ENCODE data around the gene SLC10A1.

Gene SLC10A1

DNA sequence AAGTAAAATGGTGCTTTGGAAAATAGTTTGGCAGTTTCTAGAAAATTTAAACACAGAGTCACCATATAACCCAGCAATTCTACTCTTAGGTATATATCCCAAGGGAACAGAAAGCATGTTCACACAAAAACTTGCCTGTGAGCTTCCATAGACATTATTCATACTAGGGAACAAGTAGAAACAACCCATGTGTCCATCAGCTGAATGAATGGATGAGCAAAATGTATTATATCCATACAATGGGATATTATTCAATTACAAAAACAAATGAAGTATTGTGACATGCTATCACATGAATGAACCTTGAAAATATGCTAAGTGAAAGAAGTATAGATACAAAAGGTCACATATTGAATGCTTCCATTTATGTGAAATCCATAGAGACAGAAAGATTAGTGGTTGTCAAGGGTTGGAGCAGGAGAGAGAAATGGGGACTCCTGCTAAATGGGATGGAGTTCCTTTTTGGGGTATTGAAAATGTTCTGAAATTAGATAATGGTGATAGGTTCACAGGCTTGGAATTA lies 7.9 kb downstream of the SLC10A1 start:
- TF ChIP-seq, protein P1, sequence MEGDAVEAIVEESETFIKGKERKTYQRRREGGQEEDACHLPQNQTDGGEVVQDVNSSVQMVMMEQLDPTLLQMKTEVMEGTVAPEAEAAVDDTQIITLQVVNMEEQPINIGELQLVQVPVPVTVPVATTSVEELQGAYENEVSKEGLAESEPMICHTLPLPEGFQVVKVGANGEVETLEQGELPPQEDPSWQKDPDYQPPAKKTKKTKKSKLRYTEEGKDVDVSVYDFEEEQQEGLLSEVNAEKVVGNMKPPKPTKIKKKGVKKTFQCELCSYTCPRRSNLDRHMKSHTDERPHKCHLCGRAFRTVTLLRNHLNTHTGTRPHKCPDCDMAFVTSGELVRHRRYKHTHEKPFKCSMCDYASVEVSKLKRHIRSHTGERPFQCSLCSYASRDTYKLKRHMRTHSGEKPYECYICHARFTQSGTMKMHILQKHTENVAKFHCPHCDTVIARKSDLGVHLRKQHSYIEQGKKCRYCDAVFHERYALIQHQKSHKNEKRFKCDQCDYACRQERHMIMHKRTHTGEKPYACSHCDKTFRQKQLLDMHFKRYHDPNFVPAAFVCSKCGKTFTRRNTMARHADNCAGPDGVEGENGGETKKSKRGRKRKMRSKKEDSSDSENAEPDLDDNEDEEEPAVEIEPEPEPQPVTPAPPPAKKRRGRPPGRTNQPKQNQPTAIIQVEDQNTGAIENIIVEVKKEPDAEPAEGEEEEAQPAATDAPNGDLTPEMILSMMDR (IDR thresholded peaks at IDR 0.05; ENCODE audit: low read depth, low read length), result no peak
- H3K4me3 ChIP-seq (ENCODE audit: low read depth, low read length), result no peak overlapping the region
- no peak for DNase-seq (ENCODE audit: low read depth, low spot score)
- in situ Hi-C loops (cut with HindIII; ENCODE audit: low sequenced_read_pairs), result no loop called here

DNA sequence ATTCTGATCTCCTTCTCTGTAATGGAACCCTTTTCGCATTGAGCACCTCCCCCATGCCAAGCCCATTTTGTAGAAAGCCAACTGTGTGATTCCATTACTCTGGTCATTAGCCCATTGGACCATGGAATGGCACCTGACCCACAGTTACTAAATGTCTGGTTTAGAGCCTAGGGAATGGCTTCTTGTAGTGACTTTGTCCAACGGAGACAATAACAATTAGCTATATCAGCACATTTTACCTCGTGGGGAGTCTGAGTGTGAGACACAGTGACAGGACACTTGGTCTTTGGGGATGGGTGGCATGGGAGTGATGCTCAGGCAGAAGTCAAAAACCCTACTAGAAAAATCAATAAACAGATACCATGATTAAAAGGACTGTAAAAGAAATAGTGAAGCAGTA lies 10.4 kb downstream of the SLC10A1 start:
- no peak for DNase-seq (ENCODE audit: low read depth, low spot score)
- in situ Hi-C loops (cut with HindIII; ENCODE audit: low sequenced_read_pairs), result no loop called here
- no peak overlapping the region for H3K4me3 ChIP-seq (ENCODE audit: low read depth, low read length)
- TF ChIP-seq, protein P1 (IDR thresholded peaks at IDR 0.05; ENCODE audit: low read depth, low read length), result no peak

DNA sequence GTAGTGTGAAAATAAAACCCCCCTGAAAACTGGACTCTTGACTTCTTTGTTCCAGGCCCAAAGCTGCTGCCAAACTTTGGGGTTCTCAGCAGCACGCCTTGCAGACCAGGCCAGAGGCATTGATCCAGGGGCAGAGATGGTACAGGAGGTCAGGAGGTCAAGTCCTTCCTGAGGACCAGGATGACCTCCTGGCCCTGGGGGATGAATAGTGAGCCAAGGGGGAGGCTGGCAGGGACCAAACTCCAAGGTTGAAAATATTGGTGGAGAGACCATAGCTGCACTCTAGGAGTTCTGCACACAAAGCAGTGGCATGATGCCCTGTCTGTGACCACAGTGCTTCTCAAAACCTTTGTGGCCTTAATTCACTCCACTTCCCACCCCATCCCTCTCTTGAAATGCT lies 12.1 kb downstream of the SLC10A1 start:
- DNase-seq (ENCODE audit: low read depth, low spot score), result no peak
- in situ Hi-C loops (cut with HindIII; ENCODE audit: low sequenced_read_pairs), result no loop called here
- H3K4me3 ChIP-seq (ENCODE audit: low read depth, low read length), result no peak overlapping the region
- TF ChIP-seq, protein P1 (IDR thresholded peaks at IDR 0.05; ENCODE audit: low read depth, low read length), result no peak

DNA sequence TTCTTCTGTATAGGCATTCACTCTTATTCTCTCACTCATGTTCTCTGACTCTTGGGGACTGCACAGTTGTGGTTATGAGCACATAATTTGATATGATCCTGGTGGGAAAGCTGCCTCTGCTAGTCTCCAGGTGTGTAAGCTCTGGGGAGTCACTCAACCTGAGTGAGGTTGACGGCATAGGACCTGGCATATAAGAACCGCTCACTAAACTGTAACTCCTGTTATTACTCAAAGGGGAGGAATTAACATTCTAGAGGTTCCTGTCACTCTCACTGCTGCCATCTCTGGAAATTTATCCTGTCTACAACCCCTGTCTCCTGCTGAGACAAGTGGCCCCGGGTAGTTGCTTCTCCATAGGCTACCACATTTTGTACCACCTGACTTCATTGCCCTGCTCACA lies 16.1 kb downstream of the SLC10A1 start:
- DNase-seq (ENCODE audit: low read depth, low spot score), result no peak
- no peak overlapping the region for H3K4me3 ChIP-seq (ENCODE audit: low read depth, low read length)
- in situ Hi-C loops (cut with HindIII; ENCODE audit: low sequenced_read_pairs), result no loop called here
- TF ChIP-seq, protein P1 (IDR thresholded peaks at IDR 0.05; ENCODE audit: low read depth, low read length), result no peak

DNA sequence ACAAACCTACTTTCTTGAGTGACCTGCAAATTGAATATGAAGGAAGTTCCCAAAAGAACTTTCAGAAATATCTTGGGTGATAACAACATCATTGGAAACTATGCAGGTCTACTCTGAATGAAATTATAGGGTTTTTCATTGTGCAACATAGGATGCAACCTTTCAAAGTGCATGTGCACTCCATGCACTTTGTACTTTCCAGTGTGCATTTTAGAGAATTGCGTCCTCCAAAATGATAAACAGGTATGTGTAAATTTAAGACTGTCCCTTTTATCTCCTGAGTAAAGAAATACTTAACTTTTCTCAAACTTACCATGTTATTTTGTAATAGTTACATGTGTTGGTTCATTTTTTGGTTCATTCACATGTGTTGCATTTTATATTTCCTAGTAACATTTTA lies 16.9 kb downstream of the SLC10A1 start:
- TF ChIP-seq, protein P1 (IDR thresholded peaks at IDR 0.05; ENCODE audit: low read depth, low read length), result no peak
- no peak for DNase-seq (ENCODE audit: low read depth, low spot score)
- no peak overlapping the region for H3K4me3 ChIP-seq (ENCODE audit: low read depth, low read length)
- in situ Hi-C loops (cut with HindIII; ENCODE audit: low sequenced_read_pairs), result no loop called here

DNA sequence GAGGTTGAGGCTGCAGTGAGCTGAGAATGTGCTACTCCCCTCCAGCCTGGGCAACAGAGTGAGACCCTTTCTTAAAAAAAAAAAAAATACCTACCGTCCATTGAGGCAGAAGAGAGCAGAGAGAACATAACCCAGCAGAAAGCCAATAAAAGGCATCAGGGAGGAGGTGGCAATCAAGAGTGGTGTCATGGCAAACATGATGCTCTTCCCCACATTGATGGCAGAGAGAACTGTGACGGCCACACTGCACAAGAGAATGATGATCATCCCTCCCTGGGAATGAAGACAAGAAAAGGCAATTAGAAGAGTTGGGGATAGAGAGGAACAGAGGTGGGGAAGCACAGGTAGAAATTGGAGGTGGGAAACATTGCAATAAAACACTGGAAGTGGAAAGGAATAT lies 18.0 kb downstream of the SLC10A1 start:
- TF ChIP-seq, protein P1 (IDR thresholded peaks at IDR 0.05; ENCODE audit: low read depth, low read length), result no peak
- in situ Hi-C loops (cut with HindIII; ENCODE audit: low sequenced_read_pairs), result no loop called here
- DNase-seq (ENCODE audit: low read depth, low spot score), result no peak

More for the DNA sequence above, 18.0 kb downstream of the SLC10A1 start:
- H3K4me3 ChIP-seq (ENCODE audit: low read depth, low read length), result no peak overlapping the region

All from astrocyte of the spinal cord (primary cell).